Lower lobe of right lung (tissue), 2 donors: ENCODE data around the gene RPL22. TPM values are rescaled to one million over a fixed set of nuclear protein-coding genes. Genes with fewer than 3 reads are reported as not detected.

Source experiments
- ATAC-seq, 2 donors: fragments of 200-7000 bp; cut with Tn5 transposase; one replicate each; pipeline ENCODE4 v1.9.1; 2020 to 2022; ENCODE audit warnings: mild to moderate bottlenecking in 2 of 2, moderate library complexity in 2 of 2
- DNase-seq: peaks from one replicate; pipeline ENCODE4 v3.0.0-alpha.2; 2020
- H3K27ac ChIP-seq: fragments of 200-600 bp; one replicate; pipeline ENCODE4 v1.8.0; 2022
- H3K27me3 ChIP-seq: fragments of 200-600 bp; one replicate; pipeline ENCODE4 v1.8.0; 2022; ENCODE audit warnings: low read depth
- H3K36me3 ChIP-seq: fragments of 200-600 bp; one replicate; pipeline ENCODE4 v1.8.0; 2022; ENCODE audit warnings: mild to moderate bottlenecking
- H3K4me1 ChIP-seq: fragments of 200-600 bp; one replicate; pipeline ENCODE4 v1.8.0; 2022
- H3K4me3 ChIP-seq: fragments of 200-600 bp; one replicate; pipeline ENCODE4 v1.8.0; 2022; ENCODE audit warnings: mild to moderate bottlenecking
- H3K9me3 ChIP-seq: fragments of 200-600 bp; one replicate; pipeline ENCODE4 v1.8.0; 2022
- CTCF ChIP-seq: fragments of 200-600 bp; IDR thresholded peaks from one replicate; pipeline ENCODE4 v1.8.0; 2022; ENCODE audit warnings: antibody characterized with exemption, mild to moderate bottlenecking
- intact Hi-C: fragments of 100-400 bp; cut with DNase I; formaldehyde crosslinking; loops from one replicate; pipeline ENCODE4 v1.11.0; 2022
- total RNA-seq: library from RNA; stranded (reverse); fragmentation: NEBNext Ultra II Directional; extraction: Animal tissue kit (Norgen Biotek cat#: 25700); gene quantifications from one replicate; pipeline ENCODE4 v1.2.1, GENCODE V29; 2021
- donor health status: DM: no; HTN: yes; CAD: no; lungs with severe emphysema.

RPL22 gene
- total RNA-seq, 1 donor from 2014 or later = 317 TPM

GRCh38 chr1:6183520-6183989 is 15.8 kb downstream of the RPL22 start:
- no peak overlapping the region for H3K27ac ChIP-seq
- peaks cover 28% of the 10 kb centered on the region for H3K36me3 ChIP-seq
- no peak for DNase-seq
- peaks cover 21% of the 10 kb centered on the region for H3K27me3 ChIP-seq
- no peak for TF ChIP-seq CTCF
- H3K4me1 ChIP-seq = peaks cover 13% of the 10 kb centered on the region
- H3K9me3 ChIP-seq = no peaks in the 10 kb centered on the region
- no peak for ATAC-seq
- intact Hi-C loops = no loop called here
- no peak overlapping the region for H3K4me3 ChIP-seq

GRCh38 chr1:6181347-6181770 is 18.0 kb downstream of the RPL22 start:
- intact Hi-C loops = no loop called here
- Histone ChIP-seq H3K9me3 (no peaks in the 10 kb centered on the region), H3K4me1 (peaks cover 13% of the 10 kb centered on the region), H3K27me3 (peaks cover 43% of the 10 kb centered on the region), H3K36me3 (peaks cover 9% of the 10 kb centered on the region), H3K4me3 (no peak overlapping the region), H3K27ac (no peak overlapping the region)
- no peak for DNase-seq
- no peak for TF ChIP-seq CTCF
- ATAC-seq = peak in 1 of 2 donors; percentile 10

GRCh38 chr1:6180707-6181311 is 18.6 kb downstream of the RPL22 start:
- no peak for ATAC-seq

GRCh38 chr1:6180268-6180706 is 19.1 kb downstream of the RPL22 start, which contains the start of gene CHD5:
Gene CHD5, minus strand, starts transcription at chr1:6180321. Its CDS starts 298 bp downstream, at chr1:6180023.
- H3K27ac ChIP-seq = no peak within 1 kb of the TSS
- intact Hi-C loops = no loop called here
- DNase-seq (no peak), ATAC-seq (peak in 1 of 2 donors; percentile 25)
- no peaks in the 10 kb centered on the region for H3K9me3 ChIP-seq
- H3K4me3 ChIP-seq = peak within 1 kb of the TSS; percentile 21
- H3K36me3 ChIP-seq = no peaks in the 10 kb centered on the region
- H3K27me3 ChIP-seq = peaks cover 48% of the 10 kb centered on the region
- no peak for TF ChIP-seq CTCF
- peaks cover 13% of the 10 kb centered on the region for H3K4me1 ChIP-seq

More at GRCh38 chr1:6180707-6181311, 18.6 kb downstream of the RPL22 start:
- H3K27ac ChIP-seq = no peak overlapping the region
- peaks cover 48% of the 10 kb centered on the region for H3K27me3 ChIP-seq
- intact Hi-C loops = no loop called here
- H3K9me3 ChIP-seq = no peaks in the 10 kb centered on the region
- no peak for DNase-seq
- H3K36me3 ChIP-seq = peaks cover 5% of the 10 kb centered on the region
- no peak overlapping the region for H3K4me3 ChIP-seq
- H3K4me1 ChIP-seq = peaks cover 13% of the 10 kb centered on the region
- TF ChIP-seq CTCF = no peak

- no peak for DNase-seq
- Histone ChIP-seq H3K27ac (no peak overlapping the region), H3K4me3 (peak overlapping the region; percentile 17), H3K4me1 (peaks cover 13% of the 10 kb centered on the region), H3K36me3 (no peaks in the 10 kb centered on the region), H3K27me3 (peaks cover 48% of the 10 kb centered on the region), H3K9me3 (no peaks in the 10 kb centered on the region)
- intact Hi-C loops = no loop called here
- no peak for TF ChIP-seq CTCF
- no peak for ATAC-seq
These were observed 19.7 kb downstream of the RPL22 start for GRCh38 chr1:6179564-6180175.
